T-helper 17 cell (primary cell): ENCODE measurements around the gene GPX8. TPM values are rescaled to one million over a fixed set of nuclear protein-coding genes. Genes with fewer than 3 reads are reported as not detected.

Experiments
- ATAC-seq: fragments of 150-1000 bp; cut with Tn5 transposase; 2 replicates; pipeline ENCODE4 v1.10.0; 2021; ENCODE audit warnings: mild to moderate bottlenecking, moderate library complexity
- DNase-seq, 3 donors: peaks; one replicate each; pipeline versions ENCODE4 v3.0.0 to v3.0.0-alpha.2; 2020 to 2021
- H3K9me3 ChIP-seq: one replicate; pipeline ENCODE4 v1.7.0; 2013; ENCODE audit warnings: low read length, mild to moderate bottlenecking; ENCODE audit not compliant: control insufficient read depth, poor library complexity, severe bottlenecking
- H3K27ac Mint-ChIP-seq: one replicate; pipeline ENCODE4 v1.8.0; 2022; ENCODE audit warnings: mild to moderate bottlenecking, moderate library complexity, mixed read lengths
- H3K27me3 Mint-ChIP-seq: one replicate; pipeline ENCODE4 v1.8.0; 2022; ENCODE audit warnings: mixed read lengths
- H3K36me3 Mint-ChIP-seq: one replicate; pipeline ENCODE4 v1.8.0; 2022; ENCODE audit warnings: low read depth, mixed read lengths
- H3K4me1 Mint-ChIP-seq: one replicate; pipeline ENCODE4 v1.8.0; 2022; ENCODE audit warnings: mild to moderate bottlenecking, mixed read lengths
- H3K4me3 Mint-ChIP-seq: one replicate; pipeline ENCODE4 v1.8.0; 2022; ENCODE audit warnings: mild to moderate bottlenecking, moderate library complexity, mixed read lengths
- total RNA-seq, 4 donors: library from RNA in 2 of 4; stranded (reverse) in 2 of 4; gene quantifications; one replicate each; pipeline ENCODE4 v1.2.3 and lab custom pipeline; 2022 to 2026

The GPX8 gene, protein sequence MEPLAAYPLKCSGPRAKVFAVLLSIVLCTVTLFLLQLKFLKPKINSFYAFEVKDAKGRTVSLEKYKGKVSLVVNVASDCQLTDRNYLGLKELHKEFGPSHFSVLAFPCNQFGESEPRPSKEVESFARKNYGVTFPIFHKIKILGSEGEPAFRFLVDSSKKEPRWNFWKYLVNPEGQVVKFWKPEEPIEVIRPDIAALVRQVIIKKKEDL
- not detected for total RNA-seq
- 0 to 0.23 reads per million in 2 donors for total RNA-seq (lab: John Stamatoyannopoulos, UW)

DNA sequence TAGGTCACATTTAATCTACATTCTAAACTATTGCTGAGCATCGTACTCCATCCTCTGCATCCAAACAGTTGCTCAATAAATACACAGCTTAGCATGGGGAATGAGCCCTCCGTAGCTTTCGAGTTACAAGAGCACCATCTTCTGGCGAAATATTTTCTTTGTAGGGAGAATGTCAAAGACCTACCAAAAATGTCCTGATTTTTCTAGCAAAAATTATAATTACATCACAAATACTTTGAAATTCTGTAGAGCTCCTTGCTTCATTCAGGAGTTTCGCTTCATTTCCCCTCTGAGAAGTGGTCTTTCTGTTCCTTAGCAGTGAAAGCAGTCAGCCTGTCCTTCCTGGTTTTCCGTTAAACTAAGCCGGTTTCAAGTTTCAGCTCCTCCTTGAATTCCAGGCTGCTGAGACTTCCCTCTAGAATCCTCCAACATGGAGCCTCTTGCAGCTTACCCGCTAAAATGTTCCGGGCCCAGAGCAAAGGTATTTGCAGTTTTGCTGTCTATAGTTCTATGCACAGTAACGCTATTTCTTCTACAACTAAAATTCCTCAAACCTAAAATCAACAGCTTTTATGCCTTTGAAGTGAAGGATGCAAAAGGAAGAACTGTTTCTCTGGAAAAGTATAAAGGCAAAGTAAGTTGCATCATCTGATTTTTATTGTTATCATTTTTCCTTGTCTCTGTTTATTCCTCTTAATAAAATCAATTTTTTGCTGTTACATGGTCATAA is at the start of gene GPX8:
Gene GPX8, plus strand, starts transcription at position 409 of the 730 bp plus-strand sequence. Its CDS starts 22 bp downstream, at position 431.
- Mint-ChIP-seq H3K27me3 (peaks cover 47% of the 10 kb centered on the region), H3K4me3 (no peak within 1 kb of the TSS), H3K27ac (no peak within 1 kb of the TSS), H3K4me1 (peaks cover 1% of the 10 kb centered on the region), H3K36me3 (no peaks in the 10 kb centered on the region)
- ATAC-seq, result peak; percentile 74
- no peaks in the 10 kb centered on the region for H3K9me3 ChIP-seq
- no peak for DNase-seq

- no peak for ATAC-seq
- peaks cover 15% of the 10 kb centered on the region for H3K4me1 Mint-ChIP-seq
- no peak for DNase-seq
- peaks cover 4% of the 10 kb centered on the region for H3K27me3 Mint-ChIP-seq
- H3K36me3 Mint-ChIP-seq, result no peaks in the 10 kb centered on the region
- no peak overlapping the region for H3K4me3 Mint-ChIP-seq
- H3K27ac Mint-ChIP-seq, result no peak overlapping the region
- no peaks in the 10 kb centered on the region for H3K9me3 ChIP-seq
These were observed 49.8 kb upstream of the GPX8 start for GRCh38 chr5:55110217-55110616.

- Mint-ChIP-seq H3K4me3 (no peak overlapping the region), H3K4me1 (peaks cover 11% of the 10 kb centered on the region), H3K36me3 (no peaks in the 10 kb centered on the region), H3K27ac (peak overlapping the region; percentile 77), H3K27me3 (peaks cover 6% of the 10 kb centered on the region)
- H3K9me3 ChIP-seq, result no peaks in the 10 kb centered on the region
- ATAC-seq, result no peak
- DNase-seq, result no peak
These were observed 46.6 kb upstream of the GPX8 start for GRCh38 chr5:55113327-55113726.

GRCh38 chr5:55114061-55114460 is 45.9 kb upstream of the GPX8 start:
- H3K27me3 Mint-ChIP-seq, result peaks cover 6% of the 10 kb centered on the region
- H3K9me3 ChIP-seq, result no peaks in the 10 kb centered on the region
- no peak overlapping the region for H3K27ac Mint-ChIP-seq
- H3K4me1 Mint-ChIP-seq, result peaks cover 11% of the 10 kb centered on the region
- H3K36me3 Mint-ChIP-seq, result no peaks in the 10 kb centered on the region
- ATAC-seq, result no peak
- no peak for DNase-seq
- H3K4me3 Mint-ChIP-seq, result no peak overlapping the region

GRCh38 chr5:55123365-55123764 is 36.6 kb upstream of the GPX8 start:
- no peaks in the 10 kb centered on the region for H3K9me3 ChIP-seq
- ATAC-seq, result no peak
- Mint-ChIP-seq H3K27ac (no peak overlapping the region), H3K27me3 (peaks cover 17% of the 10 kb centered on the region), H3K4me1 (peaks cover 2% of the 10 kb centered on the region), H3K4me3 (no peak overlapping the region), H3K36me3 (no peaks in the 10 kb centered on the region)
- no peak for DNase-seq

- peaks cover 3% of the 10 kb centered on the region for H3K36me3 Mint-ChIP-seq
- H3K9me3 ChIP-seq, result no peaks in the 10 kb centered on the region
- ATAC-seq (no peak), DNase-seq (no peak)
- H3K4me3 Mint-ChIP-seq, result no peak overlapping the region
- no peak overlapping the region for H3K27ac Mint-ChIP-seq
- no peaks in the 10 kb centered on the region for H3K27me3 Mint-ChIP-seq
- H3K4me1 Mint-ChIP-seq, result no peaks in the 10 kb centered on the region
These were observed 25.8 kb upstream of the GPX8 start for GRCh38 chr5:55134053-55134722.

- Mint-ChIP-seq H3K4me1 (peaks cover 3% of the 10 kb centered on the region), H3K36me3 (no peaks in the 10 kb centered on the region), H3K27ac (no peak overlapping the region), H3K4me3 (no peak overlapping the region), H3K27me3 (no peaks in the 10 kb centered on the region)
- no peaks in the 10 kb centered on the region for H3K9me3 ChIP-seq
- DNase-seq, result no peak
- no peak for ATAC-seq
These were observed 23.4 kb upstream of the GPX8 start for GRCh38 chr5:55136521-55136920.

DNA sequence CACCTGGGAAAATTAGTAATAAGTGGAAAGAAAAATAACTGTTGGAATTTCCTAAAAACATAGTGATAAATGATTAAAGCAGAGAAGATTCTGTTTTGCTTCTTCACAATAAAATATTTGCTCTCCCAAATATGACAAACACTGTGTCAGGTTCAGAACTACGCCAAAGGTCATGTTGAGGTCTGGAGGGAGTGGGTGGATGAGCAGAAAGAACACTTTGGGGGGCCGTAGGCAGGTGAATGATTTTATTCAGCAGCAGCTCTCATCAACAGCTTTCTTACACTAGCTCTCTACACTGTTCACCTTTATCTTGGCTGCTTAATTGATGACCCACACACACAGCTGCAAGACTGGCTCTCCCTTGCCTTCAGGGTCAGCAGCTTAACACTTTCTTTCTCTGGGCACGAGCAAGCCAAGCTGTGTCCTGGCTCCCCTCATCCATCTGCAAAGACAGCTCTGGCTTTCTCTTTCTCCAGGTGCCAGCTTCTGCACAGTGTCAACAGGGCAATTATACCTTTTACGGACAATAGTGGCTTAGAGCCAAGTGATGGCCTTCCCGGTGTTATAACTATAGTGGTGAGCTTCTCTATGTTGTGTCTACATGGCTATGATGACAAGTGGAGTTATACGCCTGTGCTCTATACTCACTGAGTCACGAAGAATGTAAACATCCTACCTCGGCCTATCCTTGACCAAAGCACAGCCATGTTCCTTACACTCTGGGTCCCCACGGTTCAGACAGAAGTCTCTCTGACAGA is 18.9 kb upstream of the GPX8 start:
- H3K9me3 ChIP-seq, result no peaks in the 10 kb centered on the region
- H3K27me3 Mint-ChIP-seq, result no peaks in the 10 kb centered on the region
- H3K27ac Mint-ChIP-seq, result no peak overlapping the region
- H3K4me1 Mint-ChIP-seq, result peaks cover 17% of the 10 kb centered on the region
- no peak for ATAC-seq
- peaks cover 3% of the 10 kb centered on the region for H3K36me3 Mint-ChIP-seq
- DNase-seq, result no peak
- H3K4me3 Mint-ChIP-seq, result no peak overlapping the region

- H3K9me3 ChIP-seq, result no peaks in the 10 kb centered on the region
- Mint-ChIP-seq H3K4me3 (peak overlapping the region; percentile 32), H3K36me3 (peaks cover 3% of the 10 kb centered on the region), H3K27ac (no peak overlapping the region), H3K27me3 (no peaks in the 10 kb centered on the region), H3K4me1 (peaks cover 21% of the 10 kb centered on the region)
- no peak for ATAC-seq
- no peak for DNase-seq
These were observed 17.9 kb upstream of the GPX8 start for GRCh38 chr5:55141945-55142690.

- H3K36me3 Mint-ChIP-seq, result peaks cover 3% of the 10 kb centered on the region
- no peak overlapping the region for H3K4me3 Mint-ChIP-seq
- DNase-seq, result no peak
- H3K4me1 Mint-ChIP-seq, result peaks cover 21% of the 10 kb centered on the region
- no peaks in the 10 kb centered on the region for H3K9me3 ChIP-seq
- ATAC-seq, result no peak
- peaks cover 5% of the 10 kb centered on the region for H3K27me3 Mint-ChIP-seq
- H3K27ac Mint-ChIP-seq, result no peak overlapping the region
These were observed 16.3 kb upstream of the GPX8 start for GRCh38 chr5:55143624-55144023.

DNA sequence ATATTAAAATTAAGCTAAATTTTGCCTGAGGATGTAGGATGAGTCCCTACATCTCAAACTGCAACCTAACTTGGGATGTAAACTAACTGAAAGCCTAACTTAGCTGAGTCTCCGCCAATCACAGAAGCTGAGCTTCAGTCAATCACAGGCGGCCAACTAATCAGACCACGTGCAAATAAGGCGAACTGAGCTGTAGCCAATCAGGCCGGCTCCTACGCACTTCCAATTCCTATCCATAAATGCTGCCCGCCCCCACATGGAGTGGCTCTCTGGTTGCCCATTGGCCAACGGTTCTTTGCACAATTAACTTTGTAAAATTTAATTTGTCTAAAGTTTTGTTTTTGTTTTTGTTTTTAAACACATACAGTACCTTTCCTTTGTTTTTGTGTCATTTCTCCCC is 13.9 kb upstream of the GPX8 start:
- no peak overlapping the region for H3K27ac Mint-ChIP-seq

GRCh38 chr5:55146543-55147151 is 13.3 kb upstream of the GPX8 start:
- peaks cover 17% of the 10 kb centered on the region for H3K4me1 Mint-ChIP-seq
- H3K27me3 Mint-ChIP-seq, result peaks cover 19% of the 10 kb centered on the region
- no peaks in the 10 kb centered on the region for H3K9me3 ChIP-seq
- peak overlapping the region; percentile 33 for H3K4me3 Mint-ChIP-seq
- peak; percentile 53 to 78 (median 64) for DNase-seq
- H3K36me3 Mint-ChIP-seq, result peaks cover 3% of the 10 kb centered on the region
- peak; percentile 97 for ATAC-seq
- H3K27ac Mint-ChIP-seq, result no peak overlapping the region

More for the DNA sequence above, 13.9 kb upstream of the GPX8 start:
- H3K4me3 Mint-ChIP-seq, result no peak overlapping the region
- H3K9me3 ChIP-seq, result no peaks in the 10 kb centered on the region
- no peak for ATAC-seq
- H3K27me3 Mint-ChIP-seq, result peaks cover 17% of the 10 kb centered on the region
- no peak for DNase-seq
- H3K4me1 Mint-ChIP-seq, result peaks cover 21% of the 10 kb centered on the region
- H3K36me3 Mint-ChIP-seq, result peaks cover 3% of the 10 kb centered on the region
